Skeletal muscle cell (primary cell): ENCODE results near the gene SEMA6C.
"Not testable (repeated sequence)": the region's sequence is repeated elsewhere in the genome, so short reads cannot be mapped to it uniquely, and the experiment has no call there.

Experiments used
- DNase-seq: peaks from one replicate; pipeline ENCODE4 v3.0.0-alpha.2; 2010; ENCODE audit warnings: low read depth
- H3K4me3 ChIP-seq: 2 replicates; pipeline ENCODE4 v1.5.1; 2011; ENCODE audit warnings: low read depth, mild to moderate bottlenecking, control low read depth, low read length, moderate library complexity

SEMA6C gene

GRCh38 chr1:151146412-151147131 lies at the start of gene SEMA6C:
Gene SEMA6C (minus strand): TSS chr1:151146631. CDS start chr1:151142621, 4,010 bp downstream.
- DNase-seq = peak; percentile 69
- H3K4me3 ChIP-seq = peak within 1 kb of the TSS; percentile 68

GRCh38 chr1:151194894-151195594 lies 48.6 kb upstream of the SEMA6C start:
- peak; percentile 48 for DNase-seq

GRCh38 chr1:151193856-151194255 lies 47.4 kb upstream of the SEMA6C start:
- no peak for DNase-seq
- no peak overlapping the region for H3K4me3 ChIP-seq

More at GRCh38 chr1:151194894-151195594, 48.6 kb upstream of the SEMA6C start:
- H3K4me3 ChIP-seq = not testable (repeated sequence)

GRCh38 chr1:151193304-151193703 lies 46.9 kb upstream of the SEMA6C start:
- DNase-seq = no peak
- no peak overlapping the region for H3K4me3 ChIP-seq

- no peak overlapping the region for H3K4me3 ChIP-seq
- DNase-seq = no peak
Observed at GRCh38 chr1:151192047-151192446, 45.6 kb upstream of the SEMA6C start.

- H3K4me3 ChIP-seq = peak within 1 kb of the TSS; percentile 86
- DNase-seq = peak; percentile 64
Observed at GRCh38 chr1:151189637-151190445, 43.4 kb upstream of the SEMA6C start, which contains the start of gene VPS72. Gene VPS72 (minus strand): TSS chr1:151190197. CDS start chr1:151190121, 76 bp downstream.

GRCh38 chr1:151188667-151189066 lies 42.2 kb upstream of the SEMA6C start:
- not testable (repeated sequence) for DNase-seq
- H3K4me3 ChIP-seq = peak overlapping the region; percentile 86

GRCh38 chr1:151187205-151187604 lies 40.8 kb upstream of the SEMA6C start:
- H3K4me3 ChIP-seq = no peak overlapping the region

GRCh38 chr1:151184211-151184610 lies 37.8 kb upstream of the SEMA6C start:
- no peak for DNase-seq
- H3K4me3 ChIP-seq = no peak overlapping the region

More at GRCh38 chr1:151187205-151187604, 40.8 kb upstream of the SEMA6C start:
- DNase-seq = no peak

GRCh38 chr1:151176514-151177045 lies 30.1 kb upstream of the SEMA6C start:
- no peak overlapping the region for H3K4me3 ChIP-seq
- DNase-seq = no peak

GRCh38 chr1:151175863-151176262 lies 29.4 kb upstream of the SEMA6C start, which contains the start of gene TMOD4:
Gene TMOD4 (minus strand): TSS chr1:151175981. CDS start chr1:151174875, 1,106 bp downstream.
- DNase-seq = no peak

GRCh38 chr1:151175041-151175741 lies 28.8 kb upstream of the SEMA6C start:
- DNase-seq = no peak

More at GRCh38 chr1:151175863-151176262, 29.4 kb upstream of the SEMA6C start, which contains the start of gene TMOD4:
- H3K4me3 ChIP-seq = no peak within 1 kb of the TSS

GRCh38 chr1:151171190-151171589 lies 24.8 kb upstream of the SEMA6C start:
- no peak for DNase-seq
- H3K4me3 ChIP-seq = no peak overlapping the region

More at GRCh38 chr1:151175041-151175741, 28.8 kb upstream of the SEMA6C start:
- no peak overlapping the region for H3K4me3 ChIP-seq

- no peak for DNase-seq
- peak overlapping the region; percentile 96 for H3K4me3 ChIP-seq
Observed at GRCh38 chr1:151167116-151167515, 20.7 kb upstream of the SEMA6C start.

GRCh38 chr1:151166505-151166956 lies 20.1 kb upstream of the SEMA6C start:
- H3K4me3 ChIP-seq = peak overlapping the region; percentile 96
- peak; percentile 36 for DNase-seq

GRCh38 chr1:151165738-151166504 lies 19.5 kb upstream of the SEMA6C start, which contains the start of the genes LYSMD1 and SCNM1:
Gene LYSMD1 (minus strand): TSS chr1:151165902. CDS start chr1:151165258, 644 bp downstream.
Gene SCNM1 (plus strand): TSS chr1:151166144. CDS start chr1:151166153, 9 bp downstream.
- DNase-seq = peak; percentile 97
- H3K4me3 ChIP-seq = peak within 1 kb of the TSS; percentile 96

- peak overlapping the region; percentile 96 for H3K4me3 ChIP-seq
Observed at GRCh38 chr1:151165281-151165737, 18.9 kb upstream of the SEMA6C start.

More at GRCh38 chr1:151165281-151165737, 18.9 kb upstream of the SEMA6C start:
- peak; percentile 31 for DNase-seq
